ENCODE results near the gene UBE4A. TPM values are rescaled to one million over a fixed set of nuclear protein-coding genes. Genes with fewer than 3 reads are reported as not detected.

The UBE4A gene
- total RNA-seq, 1 experiment from 2014 or later, result 57.9 TPM

- Histone ChIP-seq H3K9me3 (ENCODE audit: control insufficient read depth, insufficient read depth, low read depth, low read length) (no peaks in the 10 kb centered on the region), H3K4me1 (ENCODE audit: control insufficient read depth, insufficient read depth, low read length) (peaks cover 58% of the 10 kb centered on the region), H3K27ac (ENCODE audit: low read length) (peak overlapping the region; percentile 91), H3K36me3 (ENCODE audit: control insufficient read depth, insufficient read depth, low read length) (peaks cover 12% of the 10 kb centered on the region; the same call in 1 of the 2 replicates), H3K27me3 (ENCODE audit: control insufficient read depth, insufficient read depth, low read length) (no peaks in the 10 kb centered on the region), H3K4me3 (ENCODE audit: low read depth in 2 of 2, low read length in 2 of 2) (peak overlapping the region in 1 of 2 experiments; percentile 84; a peak in 2 of 4 replicates)
- no peak for DNase-seq (ENCODE audit: low read depth, low spot score)
- ATAC-seq, result no peak
- intact Hi-C loops (cut with micrococcal nuclease; ENCODE audit: unreplicated experiment) (no loop called here), in situ Hi-C loops (cut with HindIII; ENCODE audit: low pct_unique_long_range_greater_than_20kb, low sequenced_read_pairs) (no loop called here)
- ChIA-PET POLR2A (no interaction called here), CTCF (interaction anchor here (0.7 kb wide), 1 partner anchor 75 kb away, joined by 3 read pairs; no protein-coding TSS in a partner anchor)
- TF ChIP-seq POLR2AphosphoS5 (IDR thresholded peaks at IDR 0.05; ENCODE audit: low read depth, low read length), result no peak
- no TSS peak for BruUV-seq (replicated peaks)
Measured at GRCh38 chr11:118439646-118440045, 80.2 kb downstream of the UBE4A start.

- BruUV-seq (replicated peaks), result no TSS peak
- ATAC-seq (no peak), DNase-seq (ENCODE audit: low read depth, low spot score) (no peak)
- in situ Hi-C loops (cut with HindIII; ENCODE audit: low pct_unique_long_range_greater_than_20kb, low sequenced_read_pairs), result no loop called here
- TF ChIP-seq POLR2AphosphoS5 (IDR thresholded peaks at IDR 0.05; ENCODE audit: low read depth, low read length) (no peak), SIN3A (IDR thresholded peaks at IDR 0.05; ENCODE audit: borderline replicate concordance, insufficient read depth, low read depth, low read length) (no peak), CTCF (IDR thresholded peaks at IDR 0.05) (no peak; the same call in 1 of the 2 replicates), TCF7L2 (IDR thresholded peaks at IDR 0.05; ENCODE audit: low read depth, low read length) (no peak), REST (IDR thresholded peaks at IDR 0.05; ENCODE audit: insufficient read depth in 1 of 2, low read depth in 2 of 2, low read length in 1 of 2) (no peak)
- CTCF ChIA-PET, result no interaction called here
- H3K27me3 ChIP-seq (ENCODE audit: control insufficient read depth, insufficient read depth, low read length), result no peaks in the 10 kb centered on the region
- peaks cover 60% of the 10 kb centered on the region for H3K4me1 ChIP-seq (ENCODE audit: control insufficient read depth, insufficient read depth, low read length)
- intact Hi-C loops (cut with micrococcal nuclease; ENCODE audit: unreplicated experiment), result loop anchor here (2.0 kb wide), 1 partner anchor 39 kb away; no protein-coding TSS in a partner anchor
- POLR2A ChIA-PET, result no interaction called here
- H3K27ac ChIP-seq (ENCODE audit: low read length), result peak overlapping the region; percentile 53
- H3K9me3 ChIP-seq (ENCODE audit: control insufficient read depth, insufficient read depth, low read depth, low read length), result no peaks in the 10 kb centered on the region
- no peak overlapping the region for H3K4me3 ChIP-seq (ENCODE audit: low read depth in 2 of 2, low read length in 2 of 2)
- peaks cover 12% of the 10 kb centered on the region; the same call in 1 of the 2 replicates for H3K36me3 ChIP-seq (ENCODE audit: control insufficient read depth, insufficient read depth, low read length)
Measured at GRCh38 chr11:118441770-118442275, 82.4 kb downstream of the UBE4A start.

- H3K4me3 ChIP-seq (ENCODE audit: low read depth in 2 of 2, low read length in 2 of 2), result no peak overlapping the region
- POLR2A ChIA-PET, result no interaction called here
- H3K36me3 ChIP-seq (ENCODE audit: control insufficient read depth, insufficient read depth, low read length), result peaks cover 12% of the 10 kb centered on the region; the same call in 1 of the 2 replicates
- no peak for ATAC-seq
- CTCF ChIA-PET, result no interaction called here
- peaks cover 61% of the 10 kb centered on the region for H3K4me1 ChIP-seq (ENCODE audit: control insufficient read depth, insufficient read depth, low read length)
- H3K9me3 ChIP-seq (ENCODE audit: control insufficient read depth, insufficient read depth, low read depth, low read length), result no peaks in the 10 kb centered on the region
- intact Hi-C loops (cut with micrococcal nuclease; ENCODE audit: unreplicated experiment), result loop anchor here (2.0 kb wide), 1 partner anchor 38 kb away; no protein-coding TSS in a partner anchor
- DNase-seq (ENCODE audit: low read depth, low spot score), result no peak
- in situ Hi-C loops (cut with HindIII; ENCODE audit: low pct_unique_long_range_greater_than_20kb, low sequenced_read_pairs), result no loop called here
- peak overlapping the region; percentile 53 for H3K27ac ChIP-seq (ENCODE audit: low read length)
- TF ChIP-seq REST (IDR thresholded peaks at IDR 0.05; ENCODE audit: insufficient read depth in 1 of 2, low read depth in 2 of 2, low read length in 1 of 2) (no peak), CTCF (IDR thresholded peaks at IDR 0.05) (no peak), POLR2AphosphoS5 (IDR thresholded peaks at IDR 0.05; ENCODE audit: low read depth, low read length) (no peak), SIN3A (IDR thresholded peaks at IDR 0.05; ENCODE audit: borderline replicate concordance, insufficient read depth, low read depth, low read length) (no peak), TCF7L2 (IDR thresholded peaks at IDR 0.05; ENCODE audit: low read depth, low read length) (no peak)
- H3K27me3 ChIP-seq (ENCODE audit: control insufficient read depth, insufficient read depth, low read length), result no peaks in the 10 kb centered on the region
- BruUV-seq (replicated peaks), result no TSS peak
Measured at GRCh38 chr11:118442301-118442700, 82.9 kb downstream of the UBE4A start.

Measured in Panc1 (cell line).